Measurements from ENCODE around the gene AZIN2. TPM values are rescaled to one million over a fixed set of nuclear protein-coding genes. Genes with fewer than 3 reads are reported as not detected.

Gene AZIN2
- total and polyA plus RNA-seq, 10 of the 15 experiments (the other 5 are each of a cell fraction or from before 2014, with no cell fraction given): 0.02 to 0.85 (median 0.23) TPM

DNA sequence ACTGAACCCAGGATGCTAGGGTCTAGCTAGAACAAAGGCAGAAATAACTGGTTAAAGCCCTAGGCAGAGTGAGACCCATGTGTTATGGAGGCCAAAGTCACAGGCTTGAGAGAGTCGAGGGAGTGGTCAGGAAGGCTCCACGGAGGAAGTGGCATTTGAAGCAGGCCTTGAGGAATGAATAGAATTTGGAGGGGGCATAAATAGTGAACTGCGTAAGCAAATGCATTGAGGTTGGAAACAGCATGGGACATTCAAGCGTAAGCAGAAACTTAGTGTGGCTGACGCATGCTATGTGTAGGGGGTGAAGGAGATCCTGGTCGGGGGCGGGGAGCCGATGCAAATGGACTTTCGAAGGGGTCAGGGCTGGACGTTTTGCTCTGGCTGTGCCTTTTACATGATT lies 11.5 kb downstream of the AZIN2 start (continued):
- TF ChIP-seq, protein P1, sequence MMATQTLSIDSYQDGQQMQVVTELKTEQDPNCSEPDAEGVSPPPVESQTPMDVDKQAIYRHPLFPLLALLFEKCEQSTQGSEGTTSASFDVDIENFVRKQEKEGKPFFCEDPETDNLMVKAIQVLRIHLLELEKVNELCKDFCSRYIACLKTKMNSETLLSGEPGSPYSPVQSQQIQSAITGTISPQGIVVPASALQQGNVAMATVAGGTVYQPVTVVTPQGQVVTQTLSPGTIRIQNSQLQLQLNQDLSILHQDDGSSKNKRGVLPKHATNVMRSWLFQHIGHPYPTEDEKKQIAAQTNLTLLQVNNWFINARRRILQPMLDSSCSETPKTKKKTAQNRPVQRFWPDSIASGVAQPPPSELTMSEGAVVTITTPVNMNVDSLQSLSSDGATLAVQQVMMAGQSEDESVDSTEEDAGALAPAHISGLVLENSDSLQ (IDR thresholded peaks at IDR 0.05): no peak
- TF ChIP-seq, protein P2, sequence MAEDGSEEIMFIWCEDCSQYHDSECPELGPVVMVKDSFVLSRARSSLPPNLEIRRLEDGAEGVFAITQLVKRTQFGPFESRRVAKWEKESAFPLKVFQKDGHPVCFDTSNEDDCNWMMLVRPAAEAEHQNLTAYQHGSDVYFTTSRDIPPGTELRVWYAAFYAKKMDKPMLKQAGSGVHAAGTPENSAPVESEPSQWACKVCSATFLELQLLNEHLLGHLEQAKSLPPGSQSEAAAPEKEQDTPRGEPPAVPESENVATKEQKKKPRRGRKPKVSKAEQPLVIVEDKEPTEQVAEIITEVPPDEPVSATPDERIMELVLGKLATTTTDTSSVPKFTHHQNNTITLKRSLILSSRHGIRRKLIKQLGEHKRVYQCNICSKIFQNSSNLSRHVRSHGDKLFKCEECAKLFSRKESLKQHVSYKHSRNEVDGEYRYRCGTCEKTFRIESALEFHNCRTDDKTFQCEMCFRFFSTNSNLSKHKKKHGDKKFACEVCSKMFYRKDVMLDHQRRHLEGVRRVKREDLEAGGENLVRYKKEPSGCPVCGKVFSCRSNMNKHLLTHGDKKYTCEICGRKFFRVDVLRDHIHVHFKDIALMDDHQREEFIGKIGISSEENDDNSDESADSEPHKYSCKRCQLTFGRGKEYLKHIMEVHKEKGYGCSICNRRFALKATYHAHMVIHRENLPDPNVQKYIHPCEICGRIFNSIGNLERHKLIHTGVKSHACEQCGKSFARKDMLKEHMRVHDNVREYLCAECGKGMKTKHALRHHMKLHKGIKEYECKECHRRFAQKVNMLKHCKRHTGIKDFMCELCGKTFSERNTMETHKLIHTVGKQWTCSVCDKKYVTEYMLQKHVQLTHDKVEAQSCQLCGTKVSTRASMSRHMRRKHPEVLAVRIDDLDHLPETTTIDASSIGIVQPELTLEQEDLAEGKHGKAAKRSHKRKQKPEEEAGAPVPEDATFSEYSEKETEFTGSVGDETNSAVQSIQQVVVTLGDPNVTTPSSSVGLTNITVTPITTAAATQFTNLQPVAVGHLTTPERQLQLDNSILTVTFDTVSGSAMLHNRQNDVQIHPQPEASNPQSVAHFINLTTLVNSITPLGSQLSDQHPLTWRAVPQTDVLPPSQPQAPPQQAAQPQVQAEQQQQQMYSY (CRISPR knock-in tag; IDR thresholded peaks at IDR 0.05): no peak

DNA sequence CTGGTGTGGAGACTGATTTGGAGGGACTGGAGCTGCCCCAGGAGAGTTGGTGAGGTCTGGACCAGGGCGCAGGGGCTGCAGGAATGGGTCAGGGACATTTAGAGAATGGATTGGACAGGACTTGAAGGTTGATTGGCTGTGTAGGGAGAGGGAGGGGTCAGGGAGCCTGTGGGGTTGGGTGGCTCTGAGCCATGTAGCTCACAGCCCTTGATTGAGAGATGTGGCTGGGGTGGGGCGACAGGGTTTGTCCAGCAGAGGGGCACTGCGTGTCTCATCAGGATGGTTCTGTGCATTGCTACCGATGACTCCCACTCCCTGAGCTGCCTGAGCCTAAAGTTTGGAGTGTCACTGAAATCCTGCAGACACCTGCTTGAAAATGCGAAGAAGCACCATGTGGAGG lies 12.1 kb downstream of the AZIN2 start:
- no peaks in the 10 kb centered on the region for H3K79me2 ChIP-seq (ENCODE audit: control insufficient read depth, insufficient read depth, low read length)
- no peak for TF ChIP-seq NR2F1 (conservative IDR thresholded peaks at IDR 0.05)
- TF ChIP-seq, protein P3, sequence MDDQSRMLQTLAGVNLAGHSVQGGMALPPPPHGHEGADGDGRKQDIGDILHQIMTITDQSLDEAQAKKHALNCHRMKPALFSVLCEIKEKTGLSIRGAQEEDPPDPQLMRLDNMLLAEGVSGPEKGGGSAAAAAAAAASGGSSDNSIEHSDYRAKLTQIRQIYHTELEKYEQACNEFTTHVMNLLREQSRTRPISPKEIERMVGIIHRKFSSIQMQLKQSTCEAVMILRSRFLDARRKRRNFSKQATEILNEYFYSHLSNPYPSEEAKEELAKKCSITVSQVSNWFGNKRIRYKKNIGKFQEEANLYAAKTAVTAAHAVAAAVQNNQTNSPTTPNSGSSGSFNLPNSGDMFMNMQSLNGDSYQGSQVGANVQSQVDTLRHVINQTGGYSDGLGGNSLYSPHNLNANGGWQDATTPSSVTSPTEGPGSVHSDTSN (IDR thresholded peaks at IDR 0.05; ENCODE audit: insufficient replicate concordance, low read depth, low read length): no peak
- TF ChIP-seq, protein P4, sequence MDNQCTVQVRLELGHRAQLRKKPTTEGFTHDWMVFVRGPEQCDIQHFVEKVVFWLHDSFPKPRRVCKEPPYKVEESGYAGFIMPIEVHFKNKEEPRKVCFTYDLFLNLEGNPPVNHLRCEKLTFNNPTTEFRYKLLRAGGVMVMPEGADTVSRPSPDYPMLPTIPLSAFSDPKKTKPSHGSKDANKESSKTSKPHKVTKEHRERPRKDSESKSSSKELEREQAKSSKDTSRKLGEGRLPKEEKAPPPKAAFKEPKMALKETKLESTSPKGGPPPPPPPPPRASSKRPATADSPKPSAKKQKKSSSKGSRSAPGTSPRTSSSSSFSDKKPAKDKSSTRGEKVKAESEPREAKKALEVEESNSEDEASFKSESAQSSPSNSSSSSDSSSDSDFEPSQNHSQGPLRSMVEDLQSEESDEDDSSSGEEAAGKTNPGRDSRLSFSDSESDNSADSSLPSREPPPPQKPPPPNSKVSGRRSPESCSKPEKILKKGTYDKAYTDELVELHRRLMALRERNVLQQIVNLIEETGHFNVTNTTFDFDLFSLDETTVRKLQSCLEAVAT (IDR thresholded peaks at IDR 0.05): no peak
- POLR2A ChIA-PET: no interaction called here
- RAD21 ChIA-PET (ENCODE audit: unreplicated experiment): interaction anchor here (1.5 kb wide), 3 partner anchors 35 to 158 kb away, joined by 3 to 5 read pairs (median 3); no protein-coding TSS in a partner anchor
- DNase-seq (ENCODE audit: low read depth, low spot score) (no peak), ATAC-seq (peak; percentile 52), FAIRE-seq (no peak)
- in situ Hi-C loops (cut with MboI) (no loop called here), intact Hi-C loops (cut with micrococcal nuclease; ENCODE audit: unreplicated experiment) (loop anchor here (10.0 kb wide), 1 partner anchor 522 kb away; no protein-coding TSS in a partner anchor)
- H4K20me1 ChIP-seq (ENCODE audit: control insufficient read depth, insufficient read depth): no peaks in the 10 kb centered on the region
- H3K9me3 ChIP-seq (replicated peaks; ENCODE audit: control insufficient read depth, insufficient read depth, low read length): no peaks in the 10 kb centered on the region
- H3K36me3 ChIP-seq (ENCODE audit: control insufficient read depth in 2 of 2, insufficient read depth in 2 of 2, low read length in 1 of 2): no peaks in the 10 kb centered on the region
- no peak overlapping the region for H3K9ac ChIP-seq (ENCODE audit: control insufficient read depth, insufficient read depth, low read length)
- H2AFZ ChIP-seq (ENCODE audit: control insufficient read depth, low read depth, low read length): no peak overlapping the region
- no peaks in the 10 kb centered on the region for H3K27me3 ChIP-seq (replicated peaks in 1 of 2; ENCODE audit: control insufficient read depth in 2 of 2, insufficient read depth in 2 of 2, low read length in 1 of 2)
- SMC1A ChIA-PET (ENCODE audit: uncharacterized antibody, unreplicated experiment): interaction anchor here (1.6 kb wide), 1 partner anchor 160 kb away, joined by 3 read pairs; no protein-coding TSS in a partner anchor
- H3K4me2 ChIP-seq (ENCODE audit: control insufficient read depth, insufficient read depth): no peak overlapping the region
- 55% methylated on average over 5 of the region's 5 CpGs for WGBS (ENCODE audit: insufficient coverage, insufficient replicate concordance, low lambda C conversion rate, missing lambda C conversion rate)
- H3K4me3 ChIP-seq: no peak overlapping the region
- no TSS peak for BruUV-seq (replicated peaks)
- H3K4me1 ChIP-seq (ENCODE audit: control insufficient read depth, insufficient read depth, low read length): peaks cover 9% of the 10 kb centered on the region
- H3K27ac ChIP-seq (ENCODE audit: control insufficient read depth, insufficient read depth): no peak overlapping the region
- CTCF ChIA-PET: interaction anchor here (1.0 to 4.9 kb wide), 4 partner anchors 31 to 221 kb away, joined by 3 to 24 read pairs (median 4); no protein-coding TSS in a partner anchor
